Thoracic aorta endothelial cell (primary cell): Measurements from ENCODE around the gene NPNT. TPM values are rescaled to one million over a fixed set of nuclear protein-coding genes. Genes with fewer than 3 reads are reported as not detected.

ENCODE experiments used
- total RNA-seq: library from RNA; depleted of rRNA; stranded (reverse); fragments of >200 nt; gene quantifications from 2 replicates; pipeline ENCODE4 v1.2.3, GENCODE V29; 2012

NPNT gene, protein sequence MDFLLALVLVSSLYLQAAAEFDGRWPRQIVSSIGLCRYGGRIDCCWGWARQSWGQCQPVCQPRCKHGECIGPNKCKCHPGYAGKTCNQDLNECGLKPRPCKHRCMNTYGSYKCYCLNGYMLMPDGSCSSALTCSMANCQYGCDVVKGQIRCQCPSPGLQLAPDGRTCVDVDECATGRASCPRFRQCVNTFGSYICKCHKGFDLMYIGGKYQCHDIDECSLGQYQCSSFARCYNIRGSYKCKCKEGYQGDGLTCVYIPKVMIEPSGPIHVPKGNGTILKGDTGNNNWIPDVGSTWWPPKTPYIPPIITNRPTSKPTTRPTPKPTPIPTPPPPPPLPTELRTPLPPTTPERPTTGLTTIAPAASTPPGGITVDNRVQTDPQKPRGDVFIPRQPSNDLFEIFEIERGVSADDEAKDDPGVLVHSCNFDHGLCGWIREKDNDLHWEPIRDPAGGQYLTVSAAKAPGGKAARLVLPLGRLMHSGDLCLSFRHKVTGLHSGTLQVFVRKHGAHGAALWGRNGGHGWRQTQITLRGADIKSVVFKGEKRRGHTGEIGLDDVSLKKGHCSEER
- under 0.01 TPM in 1 of 2 replicates, not detected in the other for total RNA-seq

DNA sequence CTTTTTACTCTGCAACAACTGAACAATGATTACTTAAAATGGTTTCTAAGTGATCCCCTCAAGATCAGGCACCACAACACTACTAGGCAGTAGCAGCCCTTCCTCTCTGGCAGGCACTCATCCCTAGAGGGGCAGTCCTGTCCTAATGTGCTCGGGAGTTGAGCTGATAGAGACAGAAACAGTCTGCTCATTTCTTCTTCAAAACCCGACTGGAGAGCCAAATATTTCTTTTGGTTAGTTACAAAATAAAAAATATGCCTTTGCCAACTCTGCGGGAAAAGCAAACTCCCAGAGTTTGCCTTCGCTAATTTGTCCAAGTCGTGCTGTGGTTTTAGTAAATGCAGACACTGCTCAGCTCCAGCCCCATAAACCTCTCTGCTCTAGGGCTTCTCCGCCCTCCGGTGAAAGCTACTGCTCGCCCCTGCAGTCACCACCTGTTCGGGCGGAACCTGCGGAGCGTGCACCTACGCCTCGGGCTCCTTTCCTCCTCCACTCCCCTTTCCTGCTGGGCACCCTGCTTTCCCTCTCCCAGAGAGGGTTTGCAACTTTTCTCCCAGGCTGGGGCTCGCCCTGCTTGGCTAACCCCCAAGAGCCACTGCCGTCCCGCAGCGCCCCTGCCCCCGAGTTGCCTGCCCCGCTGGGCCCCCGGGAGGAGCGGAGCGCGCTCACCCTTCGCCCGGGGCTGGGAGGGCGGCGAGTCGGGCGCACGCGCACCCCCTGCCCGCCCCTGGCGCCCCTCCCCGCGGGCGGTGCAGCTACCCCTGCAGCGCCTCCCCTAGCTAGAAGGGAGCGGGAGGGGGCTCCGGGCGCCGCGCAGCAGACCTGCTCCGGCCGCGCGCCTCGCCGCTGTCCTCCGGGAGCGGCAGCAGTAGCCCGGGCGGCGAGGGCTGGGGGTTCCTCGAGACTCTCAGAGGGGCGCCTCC, at the start of gene NPNT:
Gene NPNT, plus strand, starts transcription at position 812 of the 923 bp plus-strand sequence. CDS start 182 bp downstream, outside the sequence.

Other genes with a start within 250 kb of the NPNT start
- gene INTS12, start 186.8 kb upstream of the NPNT start, total RNA-seq = 22.6 and 22.7 TPM in 2 replicates
- 26.6 and 28.9 TPM in 2 replicates for gene GSTCD, start 186.7 kb upstream of the NPNT start, total RNA-seq